AG04450 (cell line): Measurements from ENCODE around the gene CELF5. TPM values are rescaled to one million over a fixed set of nuclear protein-coding genes. Genes with fewer than 3 reads are reported as not detected.

Experiments
- CTCF ChIA-PET: fragments of 300-600, 350-600 bp; formaldehyde crosslinking; extraction: SDS; loops from one replicate; lab custom pipeline; 2022; ENCODE audit warnings: antibody characterized with exemption, inconsistent platforms; lab: Charles Lee
- POLR2A ChIA-PET: fragments of 350-600 bp; formaldehyde crosslinking; extraction: SDS; loops from one replicate; lab custom pipeline; 2021; ENCODE audit warnings: antibody characterized with exemption, inconsistent platforms; lab: Yijun Ruan, JAX
- DNase-seq: peaks from one replicate; pipeline ENCODE4 v3.0.0-alpha.2; 2011; ENCODE audit warnings: low read depth, low spot score
- H3K27ac ChIP-seq: one replicate; pipeline ENCODE4 v1.5.1; 2012; ENCODE audit warnings: low read depth, low read length, control low read depth
- H3K27me3 ChIP-seq: one replicate; pipeline ENCODE4 v1.6.0; 2012; ENCODE audit warnings: low read length; ENCODE audit not compliant: control insufficient read depth, insufficient read depth
- H3K4me3 ChIP-seq: 2 replicates; pipeline ENCODE4 v1.5.1; 2011; ENCODE audit warnings: mild to moderate bottlenecking, low read depth, low read length, control low read depth
- H3K9me3 ChIP-seq: 2 replicates; pipeline ENCODE4 v1.5.1; 2012; ENCODE audit warnings: low read length; ENCODE audit not compliant: control insufficient read depth, insufficient read depth
- CTCF ChIP-seq: IDR thresholded peaks from 2 replicates; pipeline ENCODE4 v1.5.1; 2011; ENCODE audit warnings: low read depth, low read length, control low read depth, inconsistent platforms
- polyA plus RNA-seq: library from polyadenylated mRNA; depleted of rRNA; stranded (reverse); fragments of >200 nt; gene quantifications from 2 replicates; pipeline ENCODE4 v1.2.3, GENCODE V29; 2011

Gene CELF5
- polyA plus RNA-seq, 1 experiment, result not detected

DNA sequence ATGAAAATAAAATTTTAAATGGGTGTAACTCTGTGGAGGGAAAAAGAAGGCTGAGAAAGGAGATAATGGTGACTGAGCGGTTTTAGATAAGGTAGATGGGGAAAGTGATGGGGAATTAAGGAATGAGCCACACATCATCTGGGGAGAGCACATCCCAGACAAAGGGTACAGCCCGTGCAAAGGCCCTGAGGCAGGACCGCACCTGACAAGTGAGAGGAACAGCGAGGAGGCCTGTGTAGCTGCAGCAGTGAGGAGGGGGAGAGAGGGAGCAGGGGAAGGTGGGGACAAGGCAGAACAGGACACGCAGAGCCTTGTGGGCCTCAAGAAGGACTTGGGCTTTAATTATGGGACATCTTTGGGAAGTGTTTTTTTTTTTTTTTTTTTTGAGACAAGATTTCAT is 1.8 kb upstream of the CELF5 start:
- CTCF ChIA-PET, result no interaction called here

GRCh38 chr19:3225169-3225485 is 666 bp downstream of the CELF5 start:
- Histone ChIP-seq H3K27me3 (peaks cover 42% of the 10 kb centered on the region), H3K27ac (no peak overlapping the region), H3K4me3 (no peak overlapping the region), H3K9me3 (no peaks in the 10 kb centered on the region)
- ChIA-PET POLR2A (interaction anchor here (0.6 kb wide), 1 partner anchor 499 kb away, joined by 3 read pairs; no protein-coding TSS in a partner anchor), CTCF (interaction anchor here (0.5 to 1.5 kb wide), 3 partner anchors 11 to 527 kb away, joined by 3 to 5 read pairs (median 5); no protein-coding TSS in a partner anchor)
- no peak for DNase-seq
- TF ChIP-seq CTCF, result no peak

More for the DNA sequence above, 1.8 kb upstream of the CELF5 start:
- Histone ChIP-seq H3K27me3 (peaks cover 26% of the 10 kb centered on the region), H3K9me3 (no peaks in the 10 kb centered on the region; the same call in 1 of the 2 replicates), H3K4me3 (no peak overlapping the region), H3K27ac (no peak overlapping the region)
- no peak for TF ChIP-seq CTCF
- DNase-seq, result no peak
- POLR2A ChIA-PET, result interaction anchor here (0.6 kb wide), 1 partner anchor 707 kb away, joined by 4 read pairs; no protein-coding TSS in a partner anchor

DNA sequence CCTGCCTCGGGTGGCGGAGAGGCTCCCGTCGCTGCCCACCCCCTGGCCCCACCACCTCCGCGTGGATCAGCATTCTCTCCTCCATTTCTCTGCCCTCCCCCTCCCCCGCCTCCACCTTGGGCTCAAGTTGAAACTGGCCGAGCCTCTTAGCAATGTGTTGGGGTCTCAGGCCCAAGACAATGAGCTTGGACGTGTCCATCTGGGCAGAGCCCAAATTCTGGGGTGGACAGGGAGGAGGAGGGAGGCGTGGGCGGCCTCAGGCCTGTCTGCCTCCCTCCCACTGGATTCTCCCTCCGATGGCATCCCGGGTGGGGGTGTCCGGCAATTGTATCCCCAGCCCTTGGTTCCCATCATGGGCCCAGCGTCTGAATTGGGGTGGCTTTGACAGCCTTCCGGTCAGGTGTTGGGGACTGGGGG is 1.2 kb downstream of the CELF5 start:
- TF ChIP-seq CTCF, result no peak
- Histone ChIP-seq H3K4me3 (no peak overlapping the region), H3K27me3 (peaks cover 44% of the 10 kb centered on the region), H3K27ac (no peak overlapping the region), H3K9me3 (no peaks in the 10 kb centered on the region)
- CTCF ChIA-PET, result interaction anchor here (0.6 kb wide), 1 partner anchor 750 kb away, joined by 8 read pairs; no protein-coding TSS in a partner anchor
- POLR2A ChIA-PET, result interaction anchor here (0.6 to 0.7 kb wide), 2 partner anchors 499 to 1246 kb away, joined by 3 read pairs; no protein-coding TSS in a partner anchor
- DNase-seq, result no peak

- H3K9me3 ChIP-seq, result no peaks in the 10 kb centered on the region
- no peak overlapping the region for H3K27ac ChIP-seq
- CTCF ChIA-PET, result no interaction called here
- DNase-seq, result no peak
- H3K27me3 ChIP-seq, result peaks cover 47% of the 10 kb centered on the region
- no peak for TF ChIP-seq CTCF
- POLR2A ChIA-PET, result no interaction called here
- H3K4me3 ChIP-seq, result no peak overlapping the region
Observed at GRCh38 chr19:3227054-3227626, 2.7 kb downstream of the CELF5 start.

- ChIA-PET POLR2A (interaction anchor here (0.6 kb wide), 2 partner anchors 43 to 1562 kb away, joined by 3 read pairs; partner anchors contain the start of gene FEM1A), CTCF (interaction anchor here (0.6 kb wide), 1 partner anchor 154 kb away, joined by 4 read pairs; no protein-coding TSS in a partner anchor)
- DNase-seq, result no peak
- TF ChIP-seq CTCF, result no peak
- no peak overlapping the region for H3K4me3 ChIP-seq
- peaks cover 49% of the 10 kb centered on the region for H3K27me3 ChIP-seq
- H3K27ac ChIP-seq, result no peak overlapping the region
- no peaks in the 10 kb centered on the region for H3K9me3 ChIP-seq
Observed at GRCh38 chr19:3229346-3229743, 4.9 kb downstream of the CELF5 start.
